Fibroblast of lung (primary cell): ENCODE measurements around the gene TIGD2.

ENCODE experiments used
- EZH2 ChIP-seq: IDR thresholded peaks from 2 replicates; pipeline ENCODE4 v1.5.1; 2012; ENCODE audit warnings: low read length, control low read depth, mild to moderate bottlenecking; ENCODE audit errors: missing control alignments
- TF ChIP-seq, protein P1 (sequence below), 2 donors: IDR thresholded peaks in 1 of 2; conservative IDR thresholded peaks in 1 of 2; 1 replicate in 1 of 2; 2 replicates in 1 of 2; pipeline ENCODE4 v1.5.1; 2011 to 2012; ENCODE audit warnings: low read length in 2 of 2, control low read depth in 1 of 2, inconsistent platforms in 1 of 2, low read depth in 1 of 2, mild to moderate bottlenecking in 1 of 2

GRCh38 chr4:89136525-89136924 lies 25.2 kb downstream of the TIGD2 start:
- TF ChIP-seq, protein P1, sequence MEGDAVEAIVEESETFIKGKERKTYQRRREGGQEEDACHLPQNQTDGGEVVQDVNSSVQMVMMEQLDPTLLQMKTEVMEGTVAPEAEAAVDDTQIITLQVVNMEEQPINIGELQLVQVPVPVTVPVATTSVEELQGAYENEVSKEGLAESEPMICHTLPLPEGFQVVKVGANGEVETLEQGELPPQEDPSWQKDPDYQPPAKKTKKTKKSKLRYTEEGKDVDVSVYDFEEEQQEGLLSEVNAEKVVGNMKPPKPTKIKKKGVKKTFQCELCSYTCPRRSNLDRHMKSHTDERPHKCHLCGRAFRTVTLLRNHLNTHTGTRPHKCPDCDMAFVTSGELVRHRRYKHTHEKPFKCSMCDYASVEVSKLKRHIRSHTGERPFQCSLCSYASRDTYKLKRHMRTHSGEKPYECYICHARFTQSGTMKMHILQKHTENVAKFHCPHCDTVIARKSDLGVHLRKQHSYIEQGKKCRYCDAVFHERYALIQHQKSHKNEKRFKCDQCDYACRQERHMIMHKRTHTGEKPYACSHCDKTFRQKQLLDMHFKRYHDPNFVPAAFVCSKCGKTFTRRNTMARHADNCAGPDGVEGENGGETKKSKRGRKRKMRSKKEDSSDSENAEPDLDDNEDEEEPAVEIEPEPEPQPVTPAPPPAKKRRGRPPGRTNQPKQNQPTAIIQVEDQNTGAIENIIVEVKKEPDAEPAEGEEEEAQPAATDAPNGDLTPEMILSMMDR (conservative IDR thresholded peaks at IDR 0.05 in 1 of 2, IDR thresholded peaks at IDR 0.05 in 1 of 2; ENCODE audit: low read depth in 1 of 2, low read length in 2 of 2): no peak
- no peak for TF ChIP-seq EZH2
